ENCODE data around the gene SPARCL1.
A peak's percentile ranks its signal among the peaks of the same experiment; 100 is the strongest.
"Not testable (repeated sequence)": the region's sequence is repeated elsewhere in the genome, so short reads cannot be mapped to it uniquely, and the experiment has no call there.

Gene SPARCL1

GRCh38 chr4:87499403-87500091 lies 29.6 kb downstream of the SPARCL1 start:
- DNase-seq = no peak

GRCh38 chr4:87498446-87498900 lies 30.7 kb downstream of the SPARCL1 start:
- no peak for DNase-seq

GRCh38 chr4:87497578-87497977 lies 31.6 kb downstream of the SPARCL1 start:
- no peak for DNase-seq

- no peak for DNase-seq
Measured at GRCh38 chr4:87497159-87497558, 32.0 kb downstream of the SPARCL1 start.

GRCh38 chr4:87493115-87493514 lies 36.1 kb downstream of the SPARCL1 start:
- DNase-seq = no peak

- not testable (repeated sequence) for DNase-seq
Measured at GRCh38 chr4:87491851-87492250, 37.3 kb downstream of the SPARCL1 start.

GRCh38 chr4:87491436-87491835 lies 37.7 kb downstream of the SPARCL1 start:
- DNase-seq = no peak

- no peak for DNase-seq
Measured at GRCh38 chr4:87490664-87491369, 38.4 kb downstream of the SPARCL1 start.

- DNase-seq = no peak
Measured at GRCh38 chr4:87489678-87490077, 39.5 kb downstream of the SPARCL1 start.

GRCh38 chr4:87488666-87489065 lies 40.5 kb downstream of the SPARCL1 start:
- DNase-seq = not testable (repeated sequence)

- DNase-seq = not testable (repeated sequence)
Measured at GRCh38 chr4:87483247-87483646, 45.9 kb downstream of the SPARCL1 start.

GRCh38 chr4:87481377-87481776 lies 47.8 kb downstream of the SPARCL1 start:
- no peak for DNase-seq

- DNase-seq = no peak
Measured at GRCh38 chr4:87478732-87479250, 50.4 kb downstream of the SPARCL1 start.

- no peak for DNase-seq
Measured at GRCh38 chr4:87476934-87477333, 52.2 kb downstream of the SPARCL1 start.

- DNase-seq = no peak
Measured at GRCh38 chr4:87469390-87469789, 59.8 kb downstream of the SPARCL1 start.

- DNase-seq = peak; percentile 38
Measured at GRCh38 chr4:87465739-87466366, 63.3 kb downstream of the SPARCL1 start.

GRCh38 chr4:87462102-87462501 lies 67.1 kb downstream of the SPARCL1 start:
- DNase-seq = no peak

GRCh38 chr4:87461281-87461700 lies 67.9 kb downstream of the SPARCL1 start:
- DNase-seq = no peak

GRCh38 chr4:87458913-87459312 lies 70.3 kb downstream of the SPARCL1 start:
- no peak for DNase-seq

GRCh38 chr4:87451537-87451936 lies 77.6 kb downstream of the SPARCL1 start:
- DNase-seq = no peak

- DNase-seq = not testable (repeated sequence)
Measured at GRCh38 chr4:87446375-87446774, 82.8 kb downstream of the SPARCL1 start.

- no peak for DNase-seq
Measured at GRCh38 chr4:87445964-87446363, 83.2 kb downstream of the SPARCL1 start.

- DNase-seq = no peak
Measured at GRCh38 chr4:87444741-87445140, 84.4 kb downstream of the SPARCL1 start.

- no peak for DNase-seq
Measured at GRCh38 chr4:87442889-87443288, 86.3 kb downstream of the SPARCL1 start.

Data from RPMI8226 (cell line).